Natural killer cell (primary cell): ENCODE measurements around the gene RALGPS2. TPM values are rescaled to one million over a fixed set of nuclear protein-coding genes. Genes with fewer than 3 reads are reported as not detected.
"Not testable (repeated sequence)": the region's sequence is repeated elsewhere in the genome, so short reads cannot be mapped to it uniquely, and the experiment has no call there.

Experiments used
- ATAC-seq, 3 donors: fragments of 150-1000 bp in 2 of 3; fragments of 200-7000 bp in 1 of 3; cut with Tn5 transposase; 1 replicate in 1 of 3; 2 replicates in 2 of 3; pipeline ENCODE4 v1.10.0; 2021; ENCODE audit warnings: mild to moderate bottlenecking in 2 of 3, moderate library complexity in 2 of 3
- DNase-seq, 2 donors: peaks; one replicate each; pipeline versions ENCODE4 v3.0.0 to v3.0.0-alpha.2; 2013 to 2021; ENCODE audit warnings: mixed read lengths in 1 of 2
- H3K27ac ChIP-seq: one replicate; pipeline ENCODE4 v1.5.1; 2013; ENCODE audit warnings: mild to moderate bottlenecking, low read length
- H3K27me3 ChIP-seq: one replicate; pipeline ENCODE4 v1.6.1; 2013; ENCODE audit warnings: low read length; ENCODE audit not compliant: control insufficient read depth, insufficient read depth
- H3K36me3 ChIP-seq: one replicate; pipeline ENCODE4 v1.6.1; 2013; ENCODE audit warnings: low read length; ENCODE audit not compliant: control insufficient read depth, insufficient read depth
- H3K4me1 ChIP-seq: one replicate; pipeline ENCODE4 v1.6.1; 2013; ENCODE audit warnings: low read length; ENCODE audit not compliant: control insufficient read depth, insufficient read depth
- H3K4me3 ChIP-seq: one replicate; pipeline ENCODE4 v1.5.1; 2013; ENCODE audit warnings: low read length
- H3K9me3 ChIP-seq: one replicate; pipeline ENCODE4 v1.6.1; 2013; ENCODE audit warnings: low read length; ENCODE audit not compliant: control insufficient read depth, insufficient read depth
- H3K27ac Mint-ChIP-seq, 2 donors: one replicate each; pipeline ENCODE4 v1.8.0; 2022; ENCODE audit warnings: mild to moderate bottlenecking in 2 of 2, mixed read lengths in 2 of 2, moderate library complexity in 1 of 2
- H3K27me3 Mint-ChIP-seq, 2 donors: one replicate each; pipeline ENCODE4 v1.8.0; 2022; ENCODE audit warnings: low read depth in 2 of 2, mixed read lengths in 2 of 2
- H3K36me3 Mint-ChIP-seq: one replicate; pipeline ENCODE4 v1.8.0; 2022; ENCODE audit warnings: mixed read lengths
- H3K4me1 Mint-ChIP-seq, 2 donors: one replicate each; pipeline ENCODE4 v1.8.0; 2022; ENCODE audit warnings: mixed read lengths in 2 of 2
- H3K4me3 Mint-ChIP-seq: one replicate; pipeline ENCODE4 v1.8.0; 2022; ENCODE audit warnings: mild to moderate bottlenecking, moderate library complexity, mixed read lengths
- H3K9me3 Mint-ChIP-seq, 2 donors: one replicate each; pipeline ENCODE4 v1.8.0; 2022; ENCODE audit warnings: mixed read lengths in 2 of 2
- WGBS: methylation state at CpG from one replicate; pipeline ENCODE4 v1.1.7; 2013; ENCODE audit warnings: missing lambda C conversion rate; ENCODE audit not compliant: insufficient coverage; 5-methylcytosine and 5-hydroxymethylcytosine counted together
- intact Hi-C: fragments of 100-400 bp; cut with micrococcal nuclease; formaldehyde crosslinking; loops from one replicate; pipeline ENCODE4 v1.14.2; 2022
- total RNA-seq, 4 donors: library from RNA; stranded (reverse); fragments of 120-200 nt in 1 of 4; gene quantifications; one replicate each; pipeline versions ENCODE4 v1.2.3 to v1.2.4, GENCODE V29; 2013 to 2022
- TF ChIP-seq, protein P1 (sequence below): fragments of 200-600 bp; IDR thresholded peaks from one replicate; pipeline ENCODE4 v1.8.0; 2022; ENCODE audit warnings: antibody characterized with exemption

The RALGPS2 gene
- total RNA-seq, 3 donors from 2014 or later (not counting 1 experiment from before 2014, with no cell fraction given): 11.1 to 12.4 (median 11.8) TPM

DNA sequence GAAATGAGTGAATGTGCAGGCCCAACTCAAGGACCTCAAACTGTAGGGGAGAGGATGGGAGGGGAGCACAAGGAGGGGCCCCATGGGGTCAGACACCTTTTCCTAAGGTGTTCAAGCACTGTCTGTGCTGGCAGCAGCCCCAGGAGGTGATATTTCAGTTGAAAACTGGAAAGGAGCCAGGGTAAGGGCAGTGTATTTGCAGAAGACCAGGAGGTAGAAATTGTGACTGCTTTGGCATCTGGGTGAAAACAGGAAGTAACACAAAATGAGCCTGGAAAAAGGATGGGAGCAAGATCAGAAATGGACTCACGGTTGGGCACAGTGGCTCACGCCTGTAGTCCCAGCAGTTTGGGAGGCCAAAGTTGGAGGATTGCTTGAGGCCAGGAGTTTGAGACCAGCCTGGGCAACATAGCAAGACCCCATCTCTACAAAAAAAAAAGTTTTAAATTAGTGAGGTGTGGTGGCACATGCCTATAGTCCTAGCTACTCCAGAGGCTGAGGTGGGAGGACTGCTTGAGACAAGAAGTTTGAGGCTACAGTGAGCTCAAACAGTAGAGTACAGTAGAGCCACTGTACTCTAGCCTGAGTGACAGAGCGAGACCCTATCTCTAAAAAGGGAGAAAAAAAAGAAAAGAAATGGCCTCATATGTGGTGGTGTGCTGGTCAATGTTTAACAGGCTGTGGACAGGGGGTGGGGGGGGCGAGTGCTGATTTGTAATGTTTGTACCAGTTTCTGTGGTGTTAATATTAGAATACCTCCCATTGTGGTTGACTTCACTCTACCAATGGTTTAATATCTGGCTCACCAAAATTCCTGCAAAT, 222.0 kb downstream of the RALGPS2 start:
- 90% methylated on average over 3 of the region's 4 CpGs for WGBS
- TF ChIP-seq, protein P1, sequence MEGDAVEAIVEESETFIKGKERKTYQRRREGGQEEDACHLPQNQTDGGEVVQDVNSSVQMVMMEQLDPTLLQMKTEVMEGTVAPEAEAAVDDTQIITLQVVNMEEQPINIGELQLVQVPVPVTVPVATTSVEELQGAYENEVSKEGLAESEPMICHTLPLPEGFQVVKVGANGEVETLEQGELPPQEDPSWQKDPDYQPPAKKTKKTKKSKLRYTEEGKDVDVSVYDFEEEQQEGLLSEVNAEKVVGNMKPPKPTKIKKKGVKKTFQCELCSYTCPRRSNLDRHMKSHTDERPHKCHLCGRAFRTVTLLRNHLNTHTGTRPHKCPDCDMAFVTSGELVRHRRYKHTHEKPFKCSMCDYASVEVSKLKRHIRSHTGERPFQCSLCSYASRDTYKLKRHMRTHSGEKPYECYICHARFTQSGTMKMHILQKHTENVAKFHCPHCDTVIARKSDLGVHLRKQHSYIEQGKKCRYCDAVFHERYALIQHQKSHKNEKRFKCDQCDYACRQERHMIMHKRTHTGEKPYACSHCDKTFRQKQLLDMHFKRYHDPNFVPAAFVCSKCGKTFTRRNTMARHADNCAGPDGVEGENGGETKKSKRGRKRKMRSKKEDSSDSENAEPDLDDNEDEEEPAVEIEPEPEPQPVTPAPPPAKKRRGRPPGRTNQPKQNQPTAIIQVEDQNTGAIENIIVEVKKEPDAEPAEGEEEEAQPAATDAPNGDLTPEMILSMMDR: no peak
- H3K27me3 ChIP-seq: no peaks in the 10 kb centered on the region
- Mint-ChIP-seq H3K4me3 (no peak overlapping the region), H3K27me3 (peaks cover 10 to 21% of the 10 kb centered on the region in 2 donors), H3K36me3 (no peaks in the 10 kb centered on the region), H3K27ac (no peak overlapping the region), H3K9me3 (no peaks in the 10 kb centered on the region), H3K4me1 (no peaks in the 10 kb centered on the region)
- no peaks in the 10 kb centered on the region for H3K9me3 ChIP-seq
- no peak overlapping the region for H3K4me3 ChIP-seq
- H3K27ac ChIP-seq: no peak overlapping the region
- H3K36me3 ChIP-seq: no peaks in the 10 kb centered on the region
- no peak for ATAC-seq
- H3K4me1 ChIP-seq: no peaks in the 10 kb centered on the region
- DNase-seq: no peak
- intact Hi-C loops: no loop called here

DNA sequence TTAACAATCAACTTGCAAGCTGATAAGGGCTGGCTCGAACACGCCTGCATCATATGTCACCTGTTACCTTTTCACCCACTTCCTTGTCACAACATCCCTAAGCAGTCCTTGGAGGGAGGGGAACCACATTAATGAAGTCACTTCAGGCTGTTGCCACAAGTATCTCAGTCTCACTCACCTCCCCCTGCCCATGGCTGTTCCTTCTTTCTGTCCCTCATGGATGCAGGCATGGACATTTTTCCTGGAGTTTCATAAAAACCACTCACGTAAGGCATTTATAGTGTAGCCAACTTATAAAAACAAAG, 222.6 kb downstream of the RALGPS2 start:
- intact Hi-C loops: no loop called here
- ATAC-seq (no peak), DNase-seq (no peak)
- peaks cover 6 to 15% of the 10 kb centered on the region in 2 donors for H3K27me3 Mint-ChIP-seq
- TF ChIP-seq, protein P1: no peak
- no peak overlapping the region for H3K4me3 ChIP-seq
- no peaks in the 10 kb centered on the region for H3K9me3 ChIP-seq
- no peaks in the 10 kb centered on the region for H3K36me3 Mint-ChIP-seq
- H3K4me3 Mint-ChIP-seq: no peak overlapping the region
- H3K4me1 Mint-ChIP-seq: no peaks in the 10 kb centered on the region
- H3K27ac ChIP-seq: no peak overlapping the region
- H3K36me3 ChIP-seq: no peaks in the 10 kb centered on the region
- no peak overlapping the region for H3K27ac Mint-ChIP-seq
- H3K27me3 ChIP-seq: no peaks in the 10 kb centered on the region
- 99% methylated on average over 3 of the region's 3 CpGs for WGBS
- no peaks in the 10 kb centered on the region for H3K9me3 Mint-ChIP-seq
- H3K4me1 ChIP-seq: no peaks in the 10 kb centered on the region

DNA sequence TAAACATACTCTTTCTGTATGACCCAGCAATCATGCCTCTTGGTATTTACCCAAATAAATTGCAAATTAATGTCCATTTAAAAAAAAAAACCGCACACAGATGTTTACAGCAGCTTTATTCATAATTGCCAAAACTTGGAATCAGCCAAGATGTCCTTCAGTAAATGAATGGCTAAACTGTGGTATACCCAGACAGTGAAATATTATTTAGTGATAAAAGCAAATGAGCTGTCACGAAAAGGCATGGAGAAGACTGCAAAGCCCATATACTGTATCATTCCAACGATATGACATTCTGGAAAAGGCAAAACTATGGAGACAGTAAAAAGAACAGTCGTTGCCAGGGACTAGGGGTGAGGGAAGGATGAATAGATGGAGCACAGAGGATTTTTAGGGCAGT, 223.6 kb downstream of the RALGPS2 start:
- peaks cover 6 to 15% of the 10 kb centered on the region in 2 donors for H3K27me3 Mint-ChIP-seq
- intact Hi-C loops: no loop called here
- WGBS: 85% methylated on average over 4 of the region's 4 CpGs
- no peaks in the 10 kb centered on the region for H3K36me3 Mint-ChIP-seq
- Histone ChIP-seq H3K36me3 (no peaks in the 10 kb centered on the region), H3K4me3 (no peak overlapping the region), H3K27me3 (no peaks in the 10 kb centered on the region), H3K4me1 (no peaks in the 10 kb centered on the region), H3K27ac (no peak overlapping the region), H3K9me3 (no peaks in the 10 kb centered on the region)
- no peaks in the 10 kb centered on the region for H3K9me3 Mint-ChIP-seq
- TF ChIP-seq, protein P1: no peak
- ATAC-seq (no peak), DNase-seq (no peak)
- no peak overlapping the region for H3K27ac Mint-ChIP-seq
- no peaks in the 10 kb centered on the region for H3K4me1 Mint-ChIP-seq
- no peak overlapping the region for H3K4me3 Mint-ChIP-seq

DNA sequence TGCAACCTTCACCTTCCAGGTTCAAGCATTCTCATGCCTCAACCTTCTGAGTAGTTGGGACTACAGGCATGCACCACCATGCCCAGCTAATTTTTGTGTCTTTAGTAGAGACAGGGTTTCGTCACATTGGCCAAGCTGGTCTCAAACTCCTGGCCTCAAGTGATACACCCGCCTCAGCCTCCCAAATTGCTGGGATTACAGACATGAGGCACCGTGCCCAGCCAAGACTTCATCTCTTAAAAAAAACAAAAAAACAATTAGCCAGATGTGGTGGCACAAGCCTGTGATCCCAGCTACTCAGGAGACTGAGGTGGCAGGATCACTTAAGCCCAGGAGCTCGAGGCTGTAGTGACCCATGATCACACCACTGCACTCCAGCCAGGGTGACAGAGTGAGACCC, 224.8 kb downstream of the RALGPS2 start:
- H3K9me3 ChIP-seq, H3K27me3 ChIP-seq, intact Hi-C loops, H3K36me3 ChIP-seq, ATAC-seq, H3K4me1 Mint-ChIP-seq, H3K27ac ChIP-seq, H3K36me3 Mint-ChIP-seq, H3K9me3 Mint-ChIP-seq, H3K27ac Mint-ChIP-seq, DNase-seq, H3K4me3 Mint-ChIP-seq, H3K4me1 ChIP-seq, H3K4me3 ChIP-seq: not testable (repeated sequence)
- peaks cover 9 to 15% of the 10 kb centered on the region in 2 donors for H3K27me3 Mint-ChIP-seq
- WGBS: 81% methylated on average over 4 of the region's 4 CpGs
